Body of pancreas (tissue), 4 donors: ENCODE results near the gene WNK1. TPM values are rescaled to one million over a fixed set of nuclear protein-coding genes. Genes with fewer than 3 reads are reported as not detected.

Source experiments
- ATAC-seq: fragments of 150-250 bp; one replicate; pipeline ENCODE4 v1.9.1; 2016
- DNase-seq, 4 donors: peaks; one replicate each; pipeline ENCODE4 v3.0.0-alpha.2; 2019
- H3K27ac ChIP-seq, 4 donors: fragments of 200-600 bp; sonication (generic); 1 replicate in 3 of 4; 2 replicates in 1 of 4; pipeline versions ENCODE4 v1.5.1 to v1.6.1; 2016 to 2019; ENCODE audit warnings: mild to moderate bottlenecking in 1 of 4, mixed read lengths in 1 of 4, moderate library complexity in 1 of 4
- H3K27me3 ChIP-seq, 2 donors: fragments of 200-600 bp; sonication (generic); one replicate each; pipeline ENCODE4 v1.6.0; 2016; ENCODE audit warnings: mild to moderate bottlenecking in 1 of 2
- H3K36me3 ChIP-seq, 2 donors: fragments of 200-600 bp; sonication (generic); replicated peaks in 1 of 2; 2 replicates each; pipeline ENCODE4 v1.5.1; 2016; ENCODE audit warnings: low read depth in 2 of 2; ENCODE audit not compliant: insufficient read depth in 1 of 2
- H3K4me1 ChIP-seq: fragments of 200-600 bp; sonication (generic); one replicate; pipeline ENCODE4 v1.6.0; 2016
- H3K4me3 ChIP-seq, 2 donors: fragments of 200-600 bp; sonication (generic); 1 replicate in 1 of 2; 2 replicates in 1 of 2; pipeline ENCODE4 v1.5.1; 2016 to 2019
- H3K9me3 ChIP-seq, 3 donors: fragments of 200-600 bp; sonication (generic); 1 replicate in 2 of 3; 2 replicates in 1 of 3; pipeline ENCODE4 v1.5.1; 2016
- CTCF ChIP-seq, 7 experiments: fragments of 450-650 bp in 4 of 7; fragments of 200-600 bp in 3 of 7; sonication (generic) in 3 of 7; IDR thresholded peaks; one replicate each; pipeline ENCODE4 v1.5.1; 2016 to 2019; ENCODE audit warnings: antibody characterized with exemption in 7 of 7
- POLR2A ChIP-seq, 3 donors: fragments of 450-650 bp; IDR thresholded peaks; one replicate each; pipeline ENCODE4 v1.6.1; 2016; ENCODE audit warnings: antibody characterized with exemption in 3 of 3, mild to moderate bottlenecking in 2 of 3
- WGBS, 2 donors: methylation state at CpG; one replicate each; pipeline ENCODE4 v1.1.5; 2017; 5-methylcytosine and 5-hydroxymethylcytosine counted together
- intact Hi-C: fragments of 100-400 bp; cut with DNase I; formaldehyde crosslinking; loops from one replicate; pipeline ENCODE4 v1.15.1; 2023
- small RNA-seq: library from RNA; depleted of rRNA; stranded (forward); fragments of <200 nt; gene quantifications from one replicate; pipeline ENCODE3, GENCODE V24; 2016
- total RNA-seq, 2 donors: library from RNA; depleted of rRNA; stranded (reverse); fragments of >200 nt; gene quantifications; one replicate each; pipeline ENCODE4 v1.1.0, GENCODE V29; 2016

Gene WNK1
- total RNA-seq, 2 donors from 2014 or later = 56.6 to 96.6 TPM

- Histone ChIP-seq H3K4me3 (no peak overlapping the region), H3K27me3 (no peaks in the 10 kb centered on the region), H3K9me3 (no peaks in the 10 kb centered on the region), H3K27ac (no peak overlapping the region), H3K36me3 (no peaks in the 10 kb centered on the region), H3K4me1 (peaks cover 12% of the 10 kb centered on the region)
- intact Hi-C loops = loop anchor here (10.0 kb wide), 1 partner anchor 386 kb away; no protein-coding TSS in a partner anchor
- 11 to 27% methylated on average over 1 of the region's 1 CpG for WGBS, 2 donors
- TF ChIP-seq POLR2A (IDR thresholded peaks at IDR 0.05) = no peak
- TF ChIP-seq CTCF (IDR thresholded peaks at IDR 0.05) = no peak
- DNase-seq (no peak), ATAC-seq (no peak)
Observed at GRCh38 chr12:951176-951575, 198.8 kb downstream of the WNK1 start.

GRCh38 chr12:953776-954175 is 201.4 kb downstream of the WNK1 start:
- Histone ChIP-seq H3K36me3 (no peaks in the 10 kb centered on the region), H3K9me3 (no peaks in the 10 kb centered on the region), H3K4me1 (no peaks in the 10 kb centered on the region), H3K27me3 (no peaks in the 10 kb centered on the region), H3K4me3 (no peak overlapping the region), H3K27ac (no peak overlapping the region)
- TF ChIP-seq POLR2A (IDR thresholded peaks at IDR 0.05) = no peak
- ATAC-seq (no peak), DNase-seq (no peak)
- intact Hi-C loops = loop anchor here (10.0 kb wide), 1 partner anchor 389 kb away; no protein-coding TSS in a partner anchor
- WGBS, 2 donors = 72 to 77% methylated on average over 7 of the region's 7 CpGs

GRCh38 chr12:954741-955140 is 202.4 kb downstream of the WNK1 start:
- intact Hi-C loops = loop anchor here (10.0 kb wide), 1 partner anchor 390 kb away; no protein-coding TSS in a partner anchor
- no peak overlapping the region for H3K27ac ChIP-seq
- no peak for DNase-seq
- ATAC-seq = no peak
- no peaks in the 10 kb centered on the region for H3K9me3 ChIP-seq
- no peaks in the 10 kb centered on the region for H3K4me1 ChIP-seq
- no peaks in the 10 kb centered on the region for H3K36me3 ChIP-seq
- H3K4me3 ChIP-seq = no peak overlapping the region
- no peaks in the 10 kb centered on the region for H3K27me3 ChIP-seq
- no peak for TF ChIP-seq CTCF (IDR thresholded peaks at IDR 0.05)
- no peak for TF ChIP-seq POLR2A (IDR thresholded peaks at IDR 0.05)

- WGBS, 2 donors = 92 to 93% methylated on average over 6 of the region's 6 CpGs
- Histone ChIP-seq H3K36me3 (no peaks in the 10 kb centered on the region), H3K9me3 (no peaks in the 10 kb centered on the region), H3K27me3 (no peaks in the 10 kb centered on the region), H3K27ac (no peak overlapping the region), H3K4me1 (no peaks in the 10 kb centered on the region), H3K4me3 (no peak overlapping the region)
- TF ChIP-seq CTCF (IDR thresholded peaks at IDR 0.05) (no peak), POLR2A (IDR thresholded peaks at IDR 0.05) (no peak)
- intact Hi-C loops = loop anchor here (10.0 kb wide), 1 partner anchor 391 kb away; no protein-coding TSS in a partner anchor
- DNase-seq = no peak
- ATAC-seq = no peak
Observed at GRCh38 chr12:955939-956338, 203.6 kb downstream of the WNK1 start.

- no peak overlapping the region for H3K27ac ChIP-seq
- DNase-seq (no peak), ATAC-seq (no peak)
- no peaks in the 10 kb centered on the region for H3K9me3 ChIP-seq
- TF ChIP-seq CTCF (IDR thresholded peaks at IDR 0.05) (no peak), POLR2A (IDR thresholded peaks at IDR 0.05) (no peak)
- H3K4me3 ChIP-seq = no peak overlapping the region
- no peaks in the 10 kb centered on the region for H3K27me3 ChIP-seq
- no peaks in the 10 kb centered on the region for H3K4me1 ChIP-seq
- 70 to 71% methylated on average over 7 to 8 of the region's 8 CpGs for WGBS, 2 donors
- intact Hi-C loops = loop anchor here (10.0 kb wide), 1 partner anchor 394 kb away; no protein-coding TSS in a partner anchor
- no peaks in the 10 kb centered on the region for H3K36me3 ChIP-seq
Observed at GRCh38 chr12:958588-959123, 206.3 kb downstream of the WNK1 start.

Small RNAs within 50 kb of the gene (small RNA-seq; reads per million reads assigned to genes)
- gene RNU4ATAC16P = not detected

Other genes with a start within 250 kb of the WNK1 start
- 1 to 10 TPM in 1 of 2 donors, under 1 TPM in 1; 0.78 to 5.6 TPM for gene NINJ2, start 89.1 kb upstream of the WNK1 start, total RNA-seq
- gene RAD52, start 197.1 kb downstream of the WNK1 start, total RNA-seq = 10 to 100 TPM; 10.5 to 13.5 TPM
- 10 to 100 TPM; 20.8 to 29.0 TPM for gene ERC1, start 238.6 kb downstream of the WNK1 start, total RNA-seq